HG02678 (cell line): ENCODE results near the gene NUBP1.
"Not testable (repeated sequence)": the region's sequence is repeated elsewhere in the genome, so short reads cannot be mapped to it uniquely, and the experiment has no call there.

ENCODE experiments used
- ATAC-seq: cut with Tn5 transposase; IDR thresholded peaks from one replicate; pipeline ENCODE4 v1.9.1; 2021; ENCODE audit warnings: mild to moderate bottlenecking, moderate library complexity; ENCODE audit not compliant: unreplicated experiment

Gene NUBP1

DNA sequence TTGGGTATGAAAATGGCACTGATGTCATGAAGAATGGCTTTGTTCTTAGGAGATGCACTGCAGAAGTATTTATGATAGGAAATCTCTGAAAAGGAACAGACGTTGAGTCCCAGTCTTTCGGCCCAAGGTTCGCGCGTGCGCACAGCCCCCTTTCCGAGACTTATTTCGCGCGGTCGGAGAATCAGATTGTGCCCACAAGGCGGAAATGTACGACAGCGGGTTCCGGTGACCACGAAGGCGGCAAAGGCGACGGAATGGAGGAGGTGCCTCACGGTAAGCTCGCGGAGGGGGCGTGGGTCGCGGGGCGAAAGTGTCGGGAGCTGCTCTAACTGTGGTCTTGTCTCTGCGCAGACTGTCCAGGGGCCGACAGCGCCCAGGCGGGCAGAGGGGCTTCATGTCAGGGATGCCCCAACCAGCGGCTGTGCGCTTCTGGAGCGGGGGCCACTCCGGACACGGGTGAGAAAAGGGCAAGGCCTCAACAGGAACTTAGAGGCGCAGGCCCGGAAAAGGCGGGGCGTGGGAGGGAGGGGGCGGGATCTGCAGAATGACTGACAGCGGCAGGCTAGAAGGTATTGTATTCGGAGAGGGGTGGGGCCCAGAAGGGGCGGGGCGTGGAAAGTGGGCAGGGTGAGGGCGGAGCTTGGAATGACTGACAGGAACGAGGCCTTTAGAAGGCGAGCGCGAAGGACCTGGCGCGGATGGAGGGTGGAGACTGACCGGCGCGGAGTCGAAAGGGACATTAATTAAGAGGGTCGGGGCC is at the start of gene NUBP1:
Gene NUBP1, plus strand, starts transcription at position 233 of the 760 bp plus-strand sequence. Its CDS starts 22 bp downstream, at position 255.
- ATAC-seq = peak; percentile 80

DNA sequence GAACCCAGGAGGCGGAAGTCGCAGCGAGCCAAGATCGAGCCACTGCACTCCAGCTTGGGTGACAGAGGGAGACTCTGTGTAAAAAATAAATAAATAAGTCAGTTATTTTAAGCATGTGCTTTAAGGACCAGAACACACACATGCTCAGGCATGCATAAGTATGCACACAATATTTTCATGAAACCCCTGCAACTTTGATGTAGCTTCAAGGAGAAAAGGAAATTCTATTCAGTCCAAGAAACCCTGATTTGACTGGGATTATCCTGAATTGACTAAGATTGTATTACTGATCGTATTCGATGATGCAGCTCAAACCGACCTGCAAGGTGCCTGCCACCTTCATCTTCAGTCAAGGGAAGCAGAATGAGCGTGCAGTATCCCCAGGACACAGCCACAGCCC is 49.8 kb upstream of the NUBP1 start:
- ATAC-seq = no peak

DNA sequence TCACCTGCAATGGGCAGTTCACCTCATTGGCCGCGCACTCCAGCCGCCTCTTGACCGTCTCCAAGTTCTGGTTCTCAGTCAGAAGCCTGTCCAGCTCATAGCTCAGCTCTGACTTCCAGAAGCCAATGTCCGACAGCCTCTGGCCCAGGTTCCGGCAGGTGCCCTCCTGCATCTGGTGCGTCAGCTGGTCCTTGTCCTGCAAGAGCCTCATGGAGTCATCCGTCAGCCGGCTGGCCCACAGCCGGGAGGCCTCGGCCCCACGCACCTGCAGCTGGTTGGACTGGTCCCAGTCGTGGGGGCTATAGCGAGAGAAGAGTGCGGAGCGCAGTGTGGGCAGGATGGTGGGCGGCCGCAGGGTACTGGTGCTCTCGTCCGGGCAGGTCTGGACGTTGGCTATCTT is 49.3 kb upstream of the NUBP1 start:
- ATAC-seq = no peak

DNA sequence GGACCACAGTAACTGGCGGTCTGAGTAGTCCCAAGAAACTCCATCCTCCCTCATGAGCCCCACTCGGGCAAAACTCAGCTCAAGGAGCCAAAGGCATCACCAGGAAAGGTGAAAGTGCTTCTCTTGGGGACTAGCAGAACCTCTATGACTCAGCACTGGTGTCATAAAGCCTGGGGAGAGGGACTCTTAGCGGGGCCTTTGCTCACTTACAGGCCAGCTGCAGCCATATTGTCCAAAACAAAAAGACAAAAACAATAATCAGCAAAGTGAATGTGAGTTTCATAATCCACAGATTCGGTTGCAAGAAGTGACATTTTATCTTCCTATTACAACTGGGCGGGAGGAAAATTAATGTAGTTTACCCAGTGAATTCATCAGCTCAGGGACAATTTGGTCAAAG is 48.8 kb upstream of the NUBP1 start, which contains the start of gene TEKT5:
Gene TEKT5, minus strand, starts transcription at position 101 of the 400 bp plus-strand sequence. Its CDS starts 57 bp downstream, at position 44.
- no peak for ATAC-seq

DNA sequence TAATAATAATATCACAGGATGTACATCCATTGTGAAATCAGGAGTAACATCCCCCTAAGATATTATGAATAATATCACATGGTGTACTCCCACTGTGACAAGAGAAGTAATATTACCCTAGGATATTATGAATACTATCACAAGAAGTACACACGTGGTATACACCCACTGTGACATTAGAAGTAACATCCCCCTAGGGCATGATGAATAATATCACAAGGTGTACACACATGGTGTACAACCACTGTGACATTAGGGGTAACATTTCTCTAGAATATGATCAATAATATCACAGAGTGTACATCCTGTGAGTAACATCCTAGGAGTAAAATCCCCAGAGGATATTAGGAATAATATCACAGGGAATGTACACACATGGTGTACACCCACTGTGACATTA is 43.9 kb upstream of the NUBP1 start:
- ATAC-seq = no peak

DNA sequence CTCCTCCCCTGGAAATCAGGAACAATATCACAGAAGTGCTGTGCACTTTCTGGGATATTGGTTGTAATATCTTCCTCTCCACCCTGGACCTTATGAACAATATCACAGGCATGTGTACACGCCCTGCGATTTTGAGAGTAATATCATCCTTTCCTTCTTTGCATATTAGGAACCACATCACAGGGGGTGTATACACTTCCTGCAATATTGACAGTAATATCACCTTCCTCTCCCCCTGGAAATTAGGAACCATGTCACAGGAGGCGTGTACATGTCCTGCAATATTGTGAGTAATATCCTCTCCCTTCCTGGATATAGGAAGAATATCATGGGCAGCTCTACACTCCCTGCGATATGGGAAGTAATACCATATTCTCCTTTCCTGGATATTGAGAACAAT is 34.7 kb upstream of the NUBP1 start:
- no peak for ATAC-seq

DNA sequence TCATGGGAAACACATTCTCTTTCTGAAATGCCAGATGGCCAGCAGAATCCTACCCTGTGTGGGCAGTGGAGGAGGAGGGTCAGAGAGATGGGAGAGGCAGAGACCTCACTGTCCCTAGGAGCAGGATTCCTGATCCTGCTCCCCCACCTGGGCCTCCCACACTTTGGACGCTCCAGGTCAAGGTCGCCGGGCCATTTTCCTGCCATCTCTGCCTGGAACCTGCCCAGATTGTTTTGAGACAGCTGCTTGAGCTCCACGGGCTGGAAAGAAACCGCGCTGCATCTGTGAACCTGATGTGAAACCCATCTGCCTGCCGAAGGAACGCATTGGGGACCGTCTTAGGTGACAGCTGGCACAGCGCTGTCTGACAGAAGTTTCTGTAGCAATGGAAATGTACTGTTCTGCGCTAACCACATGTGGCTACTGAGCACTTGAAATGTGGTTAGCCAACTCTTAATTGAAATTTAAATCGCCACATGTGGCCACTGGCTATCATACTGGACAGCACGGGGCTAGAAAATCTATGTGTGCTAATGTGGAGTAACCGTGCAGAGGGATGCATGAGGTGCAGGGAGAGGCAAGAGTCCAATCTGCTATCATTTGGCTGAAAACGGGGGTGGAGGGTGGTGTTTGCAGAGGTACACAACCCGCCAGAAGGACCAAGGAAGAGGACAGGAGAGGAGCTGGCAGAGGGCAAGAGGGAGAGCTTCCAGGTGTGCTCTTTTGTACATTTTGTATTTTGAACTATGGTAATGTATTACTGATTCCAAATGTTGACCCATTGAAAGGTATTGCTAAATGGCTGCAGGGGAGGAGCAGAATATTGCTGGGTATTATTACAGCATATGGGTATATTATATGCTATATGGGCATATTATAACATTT is 15.4 kb upstream of the NUBP1 start:
- no peak for ATAC-seq

DNA sequence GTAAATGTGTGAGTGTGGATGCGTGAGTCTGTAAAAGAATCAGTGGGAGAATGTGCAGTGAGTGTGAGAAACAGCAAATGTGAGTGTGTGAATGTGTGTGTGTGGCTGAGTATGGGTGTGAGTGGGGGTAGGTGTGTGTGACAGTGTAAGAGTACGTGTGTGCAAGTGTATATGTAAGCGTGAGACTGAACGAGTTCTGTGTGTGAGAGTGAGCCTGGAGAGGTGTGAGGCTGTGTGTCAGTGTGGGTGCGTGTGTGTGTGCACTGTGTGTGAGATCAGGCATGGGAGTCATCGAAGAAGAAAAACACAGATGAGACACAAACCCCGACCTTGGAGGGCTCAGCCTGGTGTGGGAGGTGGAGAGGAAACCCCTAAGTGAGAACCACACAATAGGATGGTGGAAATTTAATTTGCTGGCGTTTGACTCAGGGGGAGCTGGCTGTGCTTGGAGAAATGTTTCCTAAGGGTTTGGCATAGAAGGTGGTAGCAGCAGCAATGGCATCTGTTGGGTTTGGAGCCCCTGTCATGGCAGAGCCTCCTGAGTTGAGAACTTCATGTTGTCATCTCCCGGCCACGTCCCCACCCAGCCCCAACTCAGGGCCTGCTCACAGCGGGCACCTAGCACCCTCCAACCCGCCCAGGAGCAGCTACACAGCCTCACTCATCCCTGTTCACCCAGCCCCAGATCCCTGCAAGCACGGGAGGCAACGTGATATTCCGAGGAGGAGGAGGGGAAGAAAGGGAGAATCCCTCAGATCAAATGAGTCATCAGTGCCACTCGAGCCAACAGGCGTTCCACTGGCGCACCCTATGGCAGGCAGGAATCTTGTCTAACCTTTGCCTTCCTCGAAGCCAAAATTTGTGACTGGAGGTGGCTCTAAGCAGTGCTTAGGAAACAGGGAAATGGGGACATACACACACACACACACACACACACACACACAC is 14.3 kb upstream of the NUBP1 start:
- ATAC-seq = no peak

DNA sequence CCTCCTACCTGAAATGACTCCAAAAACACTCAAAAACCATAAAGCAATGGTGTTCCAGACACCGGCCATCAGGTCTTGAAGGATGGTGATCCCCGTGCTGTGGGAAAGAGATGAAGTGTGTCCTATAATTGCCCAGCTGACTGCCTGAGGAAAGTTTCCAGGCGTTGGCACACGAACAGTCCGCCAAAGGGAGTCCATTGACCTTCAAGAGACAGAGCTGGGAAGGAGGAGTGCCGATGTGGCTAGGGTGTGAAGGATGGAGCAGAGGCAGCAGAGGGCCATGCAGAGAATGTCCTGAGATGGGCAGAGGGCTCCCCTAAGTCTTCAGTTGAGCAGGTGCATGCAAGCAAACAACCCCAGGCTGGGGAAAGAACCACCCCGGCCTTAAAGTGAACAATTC is 11.9 kb upstream of the NUBP1 start:
- ATAC-seq = no peak

DNA sequence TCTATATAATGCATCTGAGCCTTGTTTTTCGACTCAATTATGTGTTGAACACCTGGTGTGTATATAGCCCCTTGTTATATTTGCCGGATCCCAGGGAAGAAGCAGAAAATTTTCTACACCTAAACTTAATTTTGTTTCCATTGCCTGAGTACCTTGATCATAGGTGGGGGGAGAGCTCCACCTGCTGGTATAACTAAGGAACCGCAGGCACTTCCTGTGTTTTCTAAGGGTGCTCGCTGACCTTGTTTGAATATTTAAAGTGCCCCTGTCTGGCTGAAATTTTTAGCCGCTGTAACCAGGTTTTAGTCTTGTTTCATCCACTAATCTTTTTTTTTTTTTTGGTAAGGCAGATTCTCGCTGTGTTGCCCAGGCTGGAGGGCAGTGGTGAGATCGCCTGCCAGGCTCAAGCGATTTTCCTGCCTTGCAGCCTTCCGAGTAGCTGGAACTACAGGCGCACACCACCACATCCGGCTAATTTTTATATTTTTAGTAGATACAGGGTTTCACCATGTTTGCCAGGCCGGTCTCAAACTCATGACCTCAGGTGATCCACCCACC is 6.5 kb upstream of the NUBP1 start:
- peak; percentile 39 for ATAC-seq

DNA sequence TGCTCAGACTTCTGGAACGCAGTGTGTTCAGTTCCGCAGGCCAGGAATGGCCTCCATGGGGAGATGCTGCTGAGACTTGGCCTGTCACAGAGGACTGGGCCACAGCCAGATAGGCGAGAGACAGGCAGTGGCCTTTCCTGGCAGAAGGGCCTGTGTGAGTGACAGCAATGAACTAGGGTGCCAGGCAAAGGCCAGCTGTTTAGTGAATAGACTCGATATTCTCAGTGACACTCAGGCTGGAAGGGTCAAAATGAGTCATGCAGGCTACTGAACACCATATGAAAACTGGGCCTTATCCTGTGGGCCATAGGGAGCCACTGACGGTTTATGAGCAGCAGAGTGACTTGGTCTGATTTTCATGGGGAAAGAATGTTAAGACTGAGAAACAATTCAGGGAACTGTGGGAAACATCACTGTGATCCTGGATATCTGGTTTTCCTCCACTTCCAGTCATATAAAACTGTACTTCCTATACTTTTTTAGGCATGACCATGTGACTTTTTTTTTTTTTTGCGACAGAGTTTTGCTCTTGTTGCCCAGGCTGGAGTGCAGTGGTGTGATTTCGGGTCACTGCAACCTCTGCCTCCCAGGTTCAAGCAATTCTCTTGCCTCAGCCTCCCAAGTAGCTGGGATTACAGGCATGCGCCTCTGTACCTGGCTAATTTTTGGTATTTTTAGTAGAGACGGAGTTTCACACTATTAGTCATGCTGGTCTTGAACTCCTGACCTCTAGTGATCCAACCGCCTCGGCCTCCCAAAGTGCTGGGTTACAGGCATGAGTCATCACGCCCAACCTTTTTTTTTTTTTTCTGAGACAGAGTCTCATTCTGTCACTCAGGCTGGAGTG is 5.2 kb upstream of the NUBP1 start:
- ATAC-seq = peak; percentile 67

DNA sequence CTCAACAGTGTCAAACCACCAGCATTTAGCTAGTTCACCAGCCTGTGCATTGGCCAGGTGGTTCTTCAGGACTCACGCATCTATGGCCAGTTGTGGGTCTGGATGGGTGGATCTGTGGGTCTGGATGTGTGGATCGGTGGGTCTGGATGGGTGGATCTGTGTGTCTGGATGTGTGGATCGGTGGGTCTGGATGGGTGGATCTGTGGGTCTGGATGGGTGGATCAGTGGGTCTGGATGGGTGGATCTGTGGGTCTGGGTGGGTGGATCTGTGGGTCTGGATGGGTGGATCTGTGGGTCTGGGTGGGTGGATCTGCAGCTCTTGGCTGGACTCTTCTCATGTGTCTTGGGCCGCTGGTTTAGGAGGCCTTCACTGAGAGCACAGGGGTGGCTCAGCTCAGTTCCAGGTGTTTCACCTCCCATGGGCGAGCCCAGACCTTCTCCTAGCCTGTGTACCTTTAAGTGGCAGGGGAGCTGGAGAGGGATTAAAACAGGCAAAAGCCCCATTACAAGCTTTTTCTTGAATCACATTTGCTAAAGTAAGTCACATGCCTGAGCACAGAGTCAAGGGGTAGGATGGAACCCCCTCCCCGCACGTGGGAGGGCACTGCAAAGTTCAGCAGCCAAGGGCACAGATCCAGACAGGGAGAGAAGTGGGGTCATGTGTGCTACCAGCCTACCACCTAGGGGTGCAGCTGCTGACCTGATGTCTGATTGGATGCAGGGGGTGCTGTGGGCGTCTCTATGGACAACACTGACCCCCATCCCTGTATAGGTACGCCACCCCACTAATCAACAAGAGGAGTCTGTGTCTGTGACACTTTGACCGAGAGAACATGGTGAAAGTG is 3.4 kb upstream of the NUBP1 start:
- no peak for ATAC-seq

DNA sequence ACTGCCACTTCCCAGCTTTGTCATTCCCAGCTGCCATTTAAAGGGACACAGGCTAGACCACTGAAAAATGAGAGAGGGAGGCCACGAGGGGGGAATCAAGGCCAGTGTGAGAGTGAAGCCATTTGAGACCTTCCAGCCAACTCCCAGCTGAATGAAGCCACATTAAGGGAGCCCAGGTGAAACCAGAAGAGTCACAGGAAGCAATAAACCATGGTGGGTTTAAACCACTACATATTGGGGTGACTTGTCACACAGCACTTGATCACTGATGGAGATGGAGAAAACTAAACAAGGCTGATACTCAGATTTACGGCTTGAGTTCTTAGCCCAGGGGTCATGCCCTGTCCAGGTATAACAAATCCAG is 2.8 kb upstream of the NUBP1 start:
- ATAC-seq = no peak

DNA sequence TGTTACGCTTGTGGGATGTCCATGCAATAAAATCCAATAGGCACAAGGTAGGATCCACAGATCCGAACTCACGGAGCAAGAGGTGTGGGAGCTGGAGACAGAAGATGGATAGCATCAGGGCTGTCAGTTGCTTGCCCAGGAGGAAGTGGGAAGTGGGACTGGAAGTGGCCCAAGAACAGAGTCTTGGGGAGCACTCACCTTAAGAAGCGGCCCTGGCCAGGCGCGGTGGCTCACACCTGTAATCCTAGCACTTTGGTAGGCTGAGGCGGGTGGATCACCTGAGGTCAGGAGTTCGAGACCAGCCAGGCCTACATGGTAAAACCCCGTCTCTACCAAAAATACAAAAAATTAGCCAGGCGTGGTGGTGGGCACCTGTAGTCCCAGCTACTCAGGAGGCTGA is 2.4 kb upstream of the NUBP1 start:
- not testable (repeated sequence) for ATAC-seq

DNA sequence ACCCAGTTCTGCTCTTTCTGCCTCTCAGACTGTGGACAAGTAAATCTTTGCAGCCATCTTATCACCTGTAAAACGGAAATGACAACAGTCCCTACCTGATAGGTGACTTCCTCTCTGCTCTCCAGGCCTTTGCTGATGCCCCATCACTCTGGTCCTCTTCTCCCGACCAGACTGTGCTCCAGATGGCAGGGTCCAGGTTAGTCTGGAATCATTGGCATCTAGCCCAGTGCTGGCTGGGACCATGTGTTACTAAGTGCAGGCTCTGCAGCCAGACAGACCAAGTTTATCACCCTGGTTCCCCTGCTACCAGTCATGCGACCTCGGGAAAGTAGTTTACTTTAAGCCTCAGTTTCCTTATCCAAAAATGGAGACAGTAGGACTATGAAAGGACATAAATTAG is 1.8 kb upstream of the NUBP1 start:
- no peak for ATAC-seq

DNA sequence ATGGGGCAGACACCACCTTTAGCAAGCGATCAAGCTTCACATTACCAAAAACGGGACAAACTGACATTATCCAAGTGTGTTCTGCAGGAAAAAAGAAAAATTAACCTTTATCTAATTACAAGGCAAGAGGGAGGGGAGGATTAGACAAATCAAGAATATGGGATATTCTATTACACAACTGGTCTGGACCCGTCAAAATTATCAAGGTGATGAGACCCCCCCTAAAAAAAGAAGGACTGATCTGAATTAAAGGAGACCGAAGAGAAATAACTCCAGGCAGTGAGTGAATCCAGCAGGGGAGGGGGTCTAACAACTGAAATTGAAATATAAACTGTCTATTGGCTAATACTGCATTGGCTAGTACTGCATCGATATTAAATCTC is 424 bp upstream of the NUBP1 start:
- ATAC-seq = no peak

DNA sequence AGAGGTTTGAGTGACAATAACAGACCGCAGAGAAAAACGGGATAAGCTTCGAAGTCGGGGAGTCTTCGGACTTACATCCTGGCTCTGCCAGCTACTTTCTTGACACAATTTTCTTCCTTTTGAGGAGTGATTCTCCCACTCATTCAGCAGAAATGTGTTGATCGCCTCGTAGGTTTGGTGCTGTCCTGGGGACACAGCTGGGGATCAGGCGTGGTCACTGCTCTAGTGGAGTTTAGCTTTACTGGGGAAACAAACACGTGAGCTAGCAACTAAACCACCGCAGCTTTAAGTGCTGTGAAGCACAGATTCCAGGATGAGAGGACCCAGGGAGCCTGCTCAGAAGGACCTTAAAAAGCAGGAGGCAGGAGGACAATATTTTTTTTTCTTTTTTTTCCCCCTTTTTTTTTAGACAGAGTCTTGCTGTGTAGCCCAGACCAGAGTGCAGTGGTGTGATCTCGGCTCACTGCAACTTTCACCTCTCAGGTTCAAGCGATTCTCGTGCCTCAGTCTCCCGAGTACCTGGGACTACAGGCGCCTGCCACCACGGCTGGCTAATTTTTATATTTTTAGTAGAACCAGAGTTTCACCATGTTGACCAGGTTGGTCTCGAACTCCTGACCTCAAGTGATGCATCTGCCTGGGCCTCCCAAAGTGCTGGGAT is 858 bp downstream of the NUBP1 start:
- ATAC-seq = no peak

DNA sequence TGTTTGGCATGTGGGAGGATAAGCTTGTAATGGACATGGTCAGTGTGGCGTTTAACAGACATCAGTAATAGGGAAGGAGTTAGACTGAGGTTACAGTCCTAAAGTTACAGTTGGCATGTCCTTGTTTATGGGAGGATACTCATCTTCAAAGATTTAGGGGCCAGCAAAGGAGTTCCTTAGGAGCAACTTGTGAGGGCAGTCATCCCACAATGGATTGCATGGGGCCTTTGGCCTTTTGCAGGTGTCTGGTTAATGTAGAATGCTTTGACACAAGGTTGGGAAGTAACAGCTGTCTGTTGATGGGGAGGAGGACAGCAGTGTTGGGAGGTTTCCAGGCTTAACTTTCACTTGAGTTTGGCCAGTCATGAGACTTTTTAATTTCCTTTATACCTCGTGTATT is 2.2 kb downstream of the NUBP1 start:
- ATAC-seq = no peak
